NCI-H82 treated with DMSO at 0.1 percent for 48 hours (cell line): ENCODE data around the gene ENGASE.
A peak's percentile ranks its signal among the peaks of the same experiment; 100 is the strongest.
"Not testable (repeated sequence)": the region's sequence is repeated elsewhere in the genome, so short reads cannot be mapped to it uniquely, and the experiment has no call there.

Experiments used
- DNase-seq: peaks from one replicate; lab custom pipeline; 2025; ENCODE audit not compliant: unreplicated experiment; lab: John Stamatoyannopoulos, UW

ENGASE gene, protein sequence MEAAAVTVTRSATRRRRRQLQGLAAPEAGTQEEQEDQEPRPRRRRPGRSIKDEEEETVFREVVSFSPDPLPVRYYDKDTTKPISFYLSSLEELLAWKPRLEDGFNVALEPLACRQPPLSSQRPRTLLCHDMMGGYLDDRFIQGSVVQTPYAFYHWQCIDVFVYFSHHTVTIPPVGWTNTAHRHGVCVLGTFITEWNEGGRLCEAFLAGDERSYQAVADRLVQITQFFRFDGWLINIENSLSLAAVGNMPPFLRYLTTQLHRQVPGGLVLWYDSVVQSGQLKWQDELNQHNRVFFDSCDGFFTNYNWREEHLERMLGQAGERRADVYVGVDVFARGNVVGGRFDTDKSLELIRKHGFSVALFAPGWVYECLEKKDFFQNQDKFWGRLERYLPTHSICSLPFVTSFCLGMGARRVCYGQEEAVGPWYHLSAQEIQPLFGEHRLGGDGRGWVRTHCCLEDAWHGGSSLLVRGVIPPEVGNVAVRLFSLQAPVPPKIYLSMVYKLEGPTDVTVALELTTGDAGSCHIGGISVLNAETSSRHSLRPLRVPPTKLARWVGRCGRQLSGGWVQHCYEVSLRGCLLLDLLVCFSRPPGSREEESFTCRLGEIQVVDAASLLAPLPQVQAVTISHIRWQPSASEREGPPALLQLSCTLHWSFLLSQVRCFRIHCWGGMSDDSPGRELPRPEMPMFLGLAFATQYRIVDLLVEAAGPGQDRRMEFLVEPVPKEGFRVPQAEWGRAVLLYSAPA

DNA sequence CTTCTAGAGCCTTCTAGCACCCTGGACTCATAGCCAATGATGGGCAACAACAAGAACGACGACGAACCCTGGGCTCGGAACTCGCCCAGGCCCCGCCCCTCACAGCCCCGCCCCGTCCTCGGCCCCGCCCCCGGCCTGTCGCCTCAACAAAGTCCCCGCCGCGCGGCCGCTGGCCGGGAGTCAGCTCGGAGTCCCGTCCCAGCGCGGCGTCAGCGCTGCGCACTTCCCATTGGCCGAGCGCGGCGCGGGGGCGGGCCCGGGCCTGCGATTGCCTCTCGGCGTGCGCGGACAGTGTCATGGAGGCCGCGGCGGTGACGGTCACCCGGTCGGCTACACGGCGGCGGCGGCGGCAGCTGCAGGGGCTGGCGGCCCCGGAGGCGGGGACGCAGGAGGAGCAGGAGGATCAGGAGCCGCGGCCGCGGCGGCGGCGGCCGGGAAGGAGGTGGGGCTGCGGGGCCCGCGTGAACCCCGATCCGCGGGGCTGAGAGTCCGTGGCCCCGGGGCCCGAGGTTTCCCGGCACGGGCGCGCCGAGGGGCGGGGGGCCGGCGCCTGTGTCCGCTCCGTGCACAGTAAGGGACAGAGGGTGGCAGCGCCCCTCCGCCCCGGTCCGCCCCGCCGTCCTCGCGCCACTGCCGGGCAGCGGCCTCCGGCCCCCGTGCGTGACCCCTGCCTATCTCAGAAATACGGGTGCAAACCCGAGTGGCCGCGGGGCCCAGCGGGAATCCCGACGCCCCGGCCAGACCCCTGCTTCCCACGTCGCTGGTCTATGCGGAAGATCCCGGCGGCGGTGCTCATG lies at the start of gene ENGASE:
ENGASE (plus strand) TSS at position 176 of the 797 bp plus-strand sequence; CDS start at position 297, 121 bp downstream.
- DNase-seq: peak; percentile 92

DNA sequence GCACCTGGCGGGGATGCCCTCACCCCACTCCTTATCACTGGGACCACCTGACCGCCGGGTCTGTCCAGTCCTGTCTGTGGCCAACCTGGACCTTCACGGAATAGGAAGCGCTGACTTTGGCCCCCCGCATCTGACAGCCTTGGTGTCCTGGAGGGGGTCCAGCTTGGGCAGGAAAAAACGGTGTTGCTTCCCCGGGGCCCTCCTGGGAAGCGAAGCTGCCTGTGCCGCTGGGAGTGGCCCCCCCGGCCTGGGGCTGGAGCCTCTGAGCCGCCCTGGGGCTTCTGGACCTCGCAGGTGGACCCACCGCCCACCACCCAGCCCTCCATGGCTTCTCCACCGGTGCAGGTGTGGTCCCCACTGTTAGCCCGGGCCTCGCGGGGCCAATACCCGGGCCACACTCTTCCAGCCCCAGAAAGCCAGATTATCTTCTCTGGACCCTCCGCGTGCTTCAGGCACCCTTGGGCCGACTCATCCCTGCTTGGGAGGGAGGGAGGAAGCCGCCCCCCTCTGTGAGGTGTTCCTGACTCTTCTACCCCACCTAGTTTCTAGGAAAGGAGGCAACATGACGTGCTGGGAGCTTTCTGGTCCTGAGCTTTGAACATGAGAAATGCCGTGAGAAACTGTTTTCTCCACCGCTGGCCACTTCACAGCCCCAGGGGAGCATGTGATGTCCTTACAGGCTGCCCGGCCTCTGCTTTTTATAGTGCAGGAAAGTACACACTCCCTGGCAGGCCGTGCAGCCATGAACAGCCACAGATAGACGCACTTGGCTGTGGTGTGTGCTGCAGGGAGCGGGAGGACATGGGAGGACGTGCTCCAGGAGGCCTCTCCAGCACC lies 49.5 kb upstream of the ENGASE start:
- DNase-seq: no peak

DNA sequence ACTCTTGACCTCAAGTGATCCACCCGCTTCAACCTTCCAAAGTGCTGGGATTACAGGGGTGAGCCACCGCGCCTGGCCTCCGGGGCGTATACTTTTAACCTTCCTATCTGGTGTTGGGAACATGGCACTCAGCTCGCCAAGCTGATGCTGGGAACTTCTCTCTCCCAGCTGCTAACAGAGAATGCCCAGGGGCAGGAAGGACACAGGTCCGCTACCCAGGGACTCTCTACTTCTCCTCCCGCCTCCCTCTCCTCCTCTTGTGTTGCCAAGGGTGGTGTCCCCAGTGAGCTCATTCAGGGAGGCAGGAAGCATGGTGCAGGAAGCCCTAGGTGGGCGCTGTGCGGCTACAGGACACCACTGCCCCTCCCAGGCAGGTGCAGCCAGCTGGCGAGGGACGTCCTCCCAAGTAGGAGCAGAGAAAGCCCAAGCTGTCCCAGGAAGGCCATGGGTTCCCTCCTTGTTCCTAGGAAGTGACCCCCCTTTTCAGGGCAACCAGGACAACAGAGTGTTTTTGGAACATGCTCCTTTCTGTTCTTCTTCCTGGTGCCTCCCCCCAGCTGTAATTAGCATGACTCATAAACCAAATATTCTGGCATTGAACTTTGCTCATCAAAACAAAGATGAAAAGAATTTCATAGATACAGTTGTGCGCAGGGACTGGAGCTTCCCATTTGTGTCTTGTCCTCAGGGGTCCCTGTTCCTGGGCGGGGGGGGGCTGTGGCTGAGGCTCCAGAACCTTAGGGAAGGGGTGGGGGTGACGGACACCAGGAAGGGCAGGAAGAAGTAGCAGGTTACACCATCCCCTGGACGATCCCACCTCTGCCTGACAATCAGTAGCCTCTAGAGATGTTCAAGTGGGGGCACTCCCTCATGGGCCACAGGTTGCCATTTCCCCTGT lies 48.0 kb upstream of the ENGASE start:
- DNase-seq: no peak

DNA sequence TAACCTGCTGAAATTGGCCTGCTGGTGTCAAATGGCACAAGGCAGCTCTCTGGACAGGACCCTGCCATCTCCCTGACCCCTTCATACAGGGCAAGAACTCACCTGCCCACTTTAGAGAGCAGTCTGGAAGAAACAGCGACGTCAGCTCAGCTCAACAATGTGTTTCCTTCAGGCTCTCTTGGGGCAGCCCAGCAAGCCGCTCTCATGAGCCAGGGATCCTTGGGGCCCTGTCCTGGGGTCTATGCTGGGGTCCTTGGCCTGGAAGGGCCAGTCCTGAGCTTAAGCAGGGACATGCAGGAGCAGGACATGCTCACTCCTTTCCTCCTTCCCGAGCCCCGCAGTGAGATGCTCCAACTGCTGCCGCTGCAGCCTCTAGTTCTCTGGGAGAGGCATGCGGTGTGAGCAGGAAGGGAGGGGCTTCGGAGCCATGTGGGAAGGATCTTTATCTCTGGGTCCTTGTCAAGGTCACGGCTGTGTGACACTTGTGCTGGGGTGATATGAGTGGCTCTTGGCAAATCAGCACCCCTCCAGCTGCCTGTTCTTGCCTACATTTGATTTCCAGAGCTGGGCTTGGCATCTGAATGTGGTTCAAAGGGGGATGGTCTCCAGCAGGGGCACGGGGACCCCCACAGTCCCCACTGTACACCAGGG lies 47.2 kb upstream of the ENGASE start:
- no peak for DNase-seq

DNA sequence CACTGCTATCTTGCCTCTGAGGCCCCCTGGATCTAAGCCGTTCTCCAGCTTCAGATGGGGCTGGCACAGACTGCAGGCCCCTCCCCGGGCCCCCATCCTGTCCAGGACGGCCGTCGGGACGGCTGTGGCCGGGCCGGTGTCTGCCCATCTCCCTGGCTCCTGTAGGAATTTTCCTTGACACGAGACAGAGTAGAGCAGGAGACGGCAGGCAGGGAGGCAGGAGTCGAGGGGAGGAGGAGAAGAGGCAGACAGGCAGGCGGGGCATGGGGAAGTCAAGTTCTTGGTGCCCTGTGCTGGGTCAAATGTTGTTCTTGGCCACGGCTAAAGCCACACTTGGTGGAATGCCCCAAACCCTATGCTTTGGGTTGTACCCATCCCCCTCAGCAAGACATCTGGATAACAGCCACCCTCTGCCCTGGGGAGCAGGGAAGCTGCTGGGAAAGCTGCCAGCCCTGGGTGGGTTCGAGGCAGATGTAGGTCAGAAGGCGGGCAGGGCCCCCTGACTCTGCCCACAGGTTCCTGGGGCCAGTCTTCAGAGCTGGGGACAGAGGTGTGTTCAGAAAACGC lies 46.6 kb upstream of the ENGASE start:
- DNase-seq: no peak

DNA sequence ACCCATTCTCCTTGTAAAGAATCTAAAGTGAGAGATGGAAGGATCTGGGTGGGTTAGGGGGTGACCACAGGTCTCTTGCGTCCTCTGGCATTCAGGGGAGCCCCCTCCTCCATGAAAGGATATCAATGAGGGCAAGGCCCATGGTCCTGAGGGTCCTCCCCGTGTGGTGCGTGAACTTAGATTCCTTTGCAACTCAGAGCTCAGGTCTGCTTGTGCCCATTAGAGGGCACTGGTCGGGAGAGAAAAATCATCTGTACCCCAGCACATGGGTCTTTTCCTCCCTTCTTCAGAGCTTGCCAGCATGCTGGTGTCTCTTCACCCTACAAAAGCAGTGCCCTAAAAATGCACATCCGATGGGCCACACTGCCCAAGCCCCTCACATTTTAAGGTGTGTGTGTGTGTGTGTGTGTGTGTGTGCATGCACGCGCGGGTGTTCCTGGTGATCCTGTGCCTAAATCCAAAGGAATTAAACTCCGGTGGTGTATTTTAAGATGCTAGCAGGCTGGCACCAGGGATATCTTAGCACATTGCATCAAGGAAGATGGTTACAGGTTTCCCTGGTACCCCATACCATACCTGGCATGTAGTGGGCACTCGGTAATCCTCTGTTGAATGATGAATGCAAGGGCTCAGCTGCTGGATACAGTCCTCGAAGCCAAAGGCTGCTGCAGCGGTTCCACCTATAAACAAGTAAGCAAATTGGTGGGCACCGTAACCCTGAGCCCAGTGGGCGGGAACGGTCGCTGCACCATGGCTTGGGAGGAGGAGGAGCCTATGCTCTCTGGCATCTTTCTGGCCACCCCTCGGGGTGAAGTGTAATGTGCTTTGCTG lies 45.9 kb upstream of the ENGASE start:
- no peak for DNase-seq

DNA sequence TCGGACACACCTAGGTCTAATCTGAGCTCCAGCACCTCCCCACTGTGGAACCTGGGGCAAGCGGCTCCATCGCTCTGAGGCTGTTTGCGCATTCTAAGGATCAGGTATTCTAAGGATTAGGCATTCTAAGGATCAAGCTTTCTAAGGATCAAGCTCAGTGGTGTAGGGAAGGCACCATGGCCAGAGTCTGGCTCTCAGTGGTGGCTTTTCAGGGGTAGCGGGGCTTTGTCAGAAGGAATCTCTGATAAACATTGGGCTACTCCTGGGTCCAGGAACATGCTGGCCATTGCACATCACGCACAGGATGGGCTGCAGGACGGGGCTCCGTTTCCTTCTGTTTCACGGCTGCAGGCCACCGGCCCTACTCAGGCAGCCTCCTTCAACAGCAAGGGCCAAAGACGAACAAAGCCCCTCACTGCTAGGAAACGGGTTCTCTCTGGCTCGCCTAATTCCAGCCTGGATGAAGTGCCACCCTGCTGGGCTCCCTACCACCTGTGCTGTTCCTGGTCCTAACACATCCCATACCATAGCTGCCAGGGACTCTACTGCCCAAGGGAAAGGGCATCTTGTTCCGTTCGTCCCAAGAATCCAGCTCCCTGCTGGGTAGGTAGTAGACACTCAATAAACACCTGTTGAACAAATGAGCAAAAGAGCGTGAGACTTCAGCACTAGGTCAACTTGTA lies 45.2 kb upstream of the ENGASE start:
- no peak for DNase-seq

DNA sequence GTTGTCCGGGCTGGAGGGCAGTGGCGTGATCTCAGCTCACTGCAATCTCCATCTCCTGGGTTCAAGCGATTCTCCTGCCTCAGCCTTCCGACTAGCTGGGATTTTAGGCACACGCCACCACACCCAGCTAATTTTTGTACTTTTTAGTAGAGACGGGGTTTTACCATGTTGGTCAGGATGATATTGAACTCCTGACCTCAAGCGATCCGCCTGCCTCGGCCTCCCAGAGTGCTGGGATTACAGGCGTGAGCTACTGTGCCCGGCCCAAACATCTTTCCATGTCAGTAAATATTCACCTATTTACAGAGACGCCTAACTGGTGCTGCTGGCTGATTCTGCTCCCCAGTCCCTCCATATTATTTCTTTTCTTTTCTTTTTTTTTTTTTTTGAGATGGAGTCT lies 44.0 kb upstream of the ENGASE start:
- not testable (repeated sequence) for DNase-seq

DNA sequence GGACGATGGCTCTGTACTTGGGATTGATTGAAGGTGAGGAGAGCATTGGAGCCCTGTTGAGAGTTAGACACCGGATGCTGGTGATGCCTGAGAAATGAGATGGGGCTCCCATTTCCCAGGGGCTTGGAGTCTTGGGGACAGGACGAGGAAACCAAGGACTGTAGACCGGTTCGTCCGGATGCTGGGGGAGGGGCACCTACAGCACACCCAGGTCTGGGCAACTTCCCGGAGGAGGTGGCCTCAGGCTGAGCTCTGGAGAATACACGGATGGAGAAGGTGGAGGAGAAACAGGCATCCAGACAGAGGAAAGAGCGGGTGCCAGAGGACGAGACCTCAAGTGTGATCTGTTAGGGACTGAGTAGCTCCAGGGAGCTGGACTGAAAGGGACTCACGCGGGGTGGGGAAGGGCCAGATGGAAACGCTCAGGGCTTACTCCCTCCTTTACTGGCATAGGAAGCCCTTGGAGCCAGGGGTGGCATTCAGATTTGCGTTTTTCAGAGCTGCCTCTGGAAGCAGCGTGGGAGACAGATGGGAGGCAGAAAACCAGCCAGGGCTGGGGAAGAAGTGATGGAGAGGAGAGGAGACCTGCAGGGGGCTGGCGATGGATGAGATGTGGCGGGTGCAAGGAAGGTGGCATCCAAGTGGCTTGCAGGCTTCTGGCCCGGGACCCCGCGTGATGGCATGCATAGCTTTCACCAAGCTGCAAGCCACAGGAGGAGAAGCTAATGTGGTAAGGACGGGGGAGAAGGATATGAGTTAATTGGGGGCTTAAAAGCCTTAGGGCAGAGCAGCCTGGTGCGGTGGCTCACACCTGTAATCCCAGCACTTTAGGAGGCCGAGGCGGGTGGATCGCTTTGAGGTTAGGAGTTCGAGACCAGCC lies 42.4 kb upstream of the ENGASE start:
- DNase-seq: no peak

DNA sequence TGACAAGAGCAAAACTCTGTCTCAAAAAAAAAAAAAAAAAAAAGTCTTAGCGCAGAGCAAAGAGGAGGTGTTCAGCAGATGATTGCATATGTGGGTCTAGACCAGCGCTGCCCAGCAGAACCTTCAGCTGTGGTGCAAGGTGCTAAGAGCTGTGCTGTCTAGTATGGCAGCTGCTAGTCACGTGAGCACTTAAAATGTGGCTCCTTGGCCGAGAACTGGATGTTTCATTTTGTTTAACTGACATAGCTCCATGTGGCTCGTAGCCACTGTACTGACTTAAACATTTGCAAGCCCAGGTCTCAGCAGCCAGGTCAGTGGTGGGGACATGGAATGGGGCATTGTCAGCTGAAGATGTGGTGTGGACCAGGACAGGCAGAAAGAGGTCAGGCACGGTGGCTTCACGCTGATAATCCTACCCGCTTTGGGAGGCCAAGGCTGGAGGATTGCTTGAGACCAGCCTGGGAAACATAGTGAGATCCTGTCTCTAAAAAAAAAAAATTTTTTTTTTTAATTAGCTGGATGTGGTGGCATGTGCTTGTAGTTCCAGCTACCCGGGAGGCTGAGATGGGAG lies 41.5 kb upstream of the ENGASE start:
- DNase-seq: no peak

DNA sequence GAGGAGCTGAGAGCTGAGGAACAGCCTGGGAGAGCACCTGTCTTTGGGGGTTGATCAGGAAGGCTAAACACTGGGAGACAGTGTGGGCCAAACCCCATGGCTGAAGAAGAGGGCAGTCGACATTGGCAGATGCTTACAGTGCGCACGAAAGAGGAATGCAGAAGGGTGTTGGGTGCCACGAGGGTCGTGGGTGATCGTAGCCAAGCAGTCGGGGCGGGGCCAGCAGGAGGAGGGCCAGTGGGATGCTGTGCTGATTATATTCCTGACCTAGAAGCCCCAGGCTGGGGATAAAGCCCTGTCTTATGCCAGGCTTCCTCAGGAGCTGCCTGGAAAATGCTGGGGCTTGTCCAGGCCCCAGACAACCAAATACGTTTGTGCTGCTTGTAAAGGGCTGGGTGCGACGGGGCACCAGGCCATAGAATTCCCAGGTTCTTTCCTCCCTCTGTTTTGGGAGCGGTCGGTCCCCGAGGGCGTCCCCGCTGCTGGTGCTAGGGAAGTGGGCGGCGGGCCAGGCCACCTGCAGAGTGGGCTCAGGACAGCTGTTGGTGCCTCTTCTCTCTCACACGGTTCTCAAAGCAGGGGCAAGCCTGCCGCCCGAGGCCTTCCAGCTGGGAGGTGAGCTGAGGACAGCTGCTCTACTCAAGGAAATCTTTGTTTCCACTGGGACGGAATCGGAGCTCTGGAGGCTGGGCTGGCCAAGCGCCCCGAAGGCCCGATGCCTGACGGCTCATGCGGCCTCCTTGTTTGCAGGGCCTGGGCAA lies 40.7 kb upstream of the ENGASE start:
- DNase-seq: no peak

DNA sequence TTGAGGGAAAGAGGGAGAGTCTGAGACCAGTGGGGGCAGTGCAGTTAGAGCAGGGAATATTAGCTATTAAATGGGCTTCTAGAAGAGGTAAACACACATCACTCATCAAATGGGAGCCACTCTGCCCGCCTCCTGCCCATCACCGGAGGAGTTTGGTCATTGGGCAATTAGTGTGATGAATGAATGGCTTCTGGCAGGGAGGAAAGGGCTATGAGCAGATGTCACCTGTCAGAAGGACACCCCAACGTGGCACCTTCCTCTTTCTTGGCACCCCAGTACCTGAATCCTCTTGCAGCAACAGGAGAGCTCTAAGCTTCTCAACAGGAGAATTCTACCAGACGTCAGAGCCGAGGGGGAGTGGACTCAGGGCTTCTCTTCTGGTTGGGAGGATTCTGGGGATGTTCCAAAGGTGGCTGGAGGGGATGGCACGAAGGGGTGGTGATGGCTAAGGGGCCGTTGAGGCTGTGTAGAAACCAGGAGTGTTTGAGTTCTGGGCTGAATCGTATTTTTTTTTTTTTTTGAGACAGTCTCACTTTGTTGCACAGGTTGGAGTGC lies 39.6 kb upstream of the ENGASE start:
- no peak for DNase-seq

DNA sequence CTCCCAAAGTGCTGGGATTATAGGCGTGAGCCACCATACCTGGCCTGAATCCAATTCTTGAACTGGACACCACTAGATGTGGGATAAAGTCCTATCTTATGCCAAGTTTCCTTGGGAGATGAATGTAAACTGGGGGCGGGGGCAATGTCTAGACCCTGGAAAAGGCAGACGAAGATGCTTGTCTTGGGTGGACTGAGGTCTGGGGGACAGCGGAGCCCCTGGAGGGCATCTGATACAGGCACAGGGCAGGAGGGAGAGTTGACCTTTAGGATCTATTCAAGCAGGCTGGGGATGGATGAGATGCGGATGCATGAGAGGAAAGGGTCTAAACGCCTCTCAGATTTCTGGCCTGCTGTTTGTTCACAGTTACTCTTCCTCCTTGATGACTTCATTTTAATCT lies 38.9 kb upstream of the ENGASE start:
- no peak for DNase-seq

DNA sequence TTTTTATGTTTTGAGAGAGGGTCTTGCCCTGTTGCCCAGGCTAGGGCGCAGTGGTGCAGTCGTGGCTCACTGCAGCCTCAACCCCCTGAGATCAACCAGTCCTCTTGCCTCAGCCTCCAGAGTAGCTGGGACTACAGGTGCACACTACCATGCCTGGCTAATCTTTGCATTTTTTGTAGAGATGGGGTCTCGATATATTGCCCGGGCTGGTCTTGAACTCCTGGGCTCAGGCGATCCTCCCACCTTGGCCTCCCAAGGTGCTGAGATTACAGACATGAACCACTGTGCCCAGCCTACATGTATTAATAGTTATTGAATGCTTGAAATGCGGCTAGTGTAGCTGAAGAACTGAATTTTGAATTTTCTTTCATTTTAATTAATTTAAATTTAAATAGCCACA lies 38.4 kb upstream of the ENGASE start:
- DNase-seq: no peak

DNA sequence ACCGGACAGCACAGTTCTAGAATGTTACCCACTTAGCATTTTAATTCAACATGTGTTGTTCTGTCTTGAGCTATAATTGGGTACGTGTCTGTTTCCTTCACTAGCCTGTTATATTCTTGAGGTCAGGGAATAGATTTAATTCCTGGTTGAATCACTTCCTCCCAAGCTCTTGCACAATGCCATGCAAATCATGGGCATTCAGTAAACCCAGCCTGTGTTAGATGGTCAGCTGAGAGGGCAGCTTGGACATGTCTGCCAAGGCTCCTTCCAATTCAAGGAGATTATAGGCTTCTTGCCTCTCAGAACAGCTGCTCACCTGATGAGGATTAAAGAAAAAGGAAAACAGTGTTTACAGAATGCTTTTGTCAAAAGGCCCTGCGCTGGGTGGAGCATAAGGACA lies 38.0 kb upstream of the ENGASE start:
- DNase-seq: peak; percentile 51
